A673 (cell line): ENCODE measurements around the gene PRM2.

Experiments
- CTCF ChIP-seq: fragments of 300-800, 200-600 bp; sonication (generic); conservative IDR thresholded peaks from 2 replicates; pipeline ENCODE4 v1.5.1; 2017; ENCODE audit warnings: low read depth, mild to moderate bottlenecking, antibody characterized with exemption, low read length, moderate library complexity, mixed read lengths
- EZH2 ChIP-seq: fragments of 200-600 bp; sonication (generic); IDR thresholded peaks from 2 replicates; pipeline ENCODE4 v1.6.1; 2017; ENCODE audit warnings: borderline replicate concordance, low read depth, mild to moderate bottlenecking, mixed read lengths, antibody characterized with exemption, low read length; ENCODE audit not compliant: poor library complexity, severe bottlenecking

- TF ChIP-seq CTCF, result no peak
- TF ChIP-seq EZH2, result no peak
These were observed 49.3 kb upstream of the PRM2 start for GRCh38 chr16:11325404-11326083.
